Ascending aorta (tissue), 2 donors: ENCODE data around the gene TMEM255B. TPM values are rescaled to one million over a fixed set of nuclear protein-coding genes. Genes with fewer than 3 reads are reported as not detected.

Source experiments
- DNase-seq, 2 donors: peaks; one replicate each; pipeline ENCODE4 v3.0.0-alpha.2; 2019; ENCODE audit warnings: low spot score in 2 of 2
- H3K27ac ChIP-seq, 2 donors: fragments of 200-600 bp; sonication (generic); one replicate each; pipeline ENCODE4 v1.5.1; 2016 to 2017; ENCODE audit warnings: mild to moderate bottlenecking in 1 of 2
- H3K27me3 ChIP-seq: fragments of 200-600 bp; sonication (generic); one replicate; pipeline ENCODE4 v1.5.1; 2017
- H3K36me3 ChIP-seq, 2 donors: fragments of 200-600 bp; sonication (generic); one replicate each; pipeline ENCODE4 v1.5.1; 2016
- H3K4me1 ChIP-seq, 2 donors: fragments of 200-600 bp; sonication (generic); one replicate each; pipeline ENCODE4 v1.5.1; 2016 to 2017; ENCODE audit warnings: mild to moderate bottlenecking in 1 of 2
- H3K4me3 ChIP-seq, 2 donors: fragments of 200-600 bp; sonication (generic); one replicate each; pipeline ENCODE4 v1.5.1; 2016 to 2017; ENCODE audit warnings: mild to moderate bottlenecking in 1 of 2
- H3K9me3 ChIP-seq, 2 donors: fragments of 200-600 bp; sonication (generic); one replicate each; pipeline ENCODE4 v1.5.1; 2016
- intact Hi-C: fragments of 100-400 bp; cut with DNase I; formaldehyde crosslinking; loops from one replicate; pipeline ENCODE4 v1.15.1; 2023
- total RNA-seq: library from RNA; depleted of rRNA; stranded (reverse); fragments of >200 nt; gene quantifications from one replicate; pipeline ENCODE4 v1.1.0, GENCODE V29; 2016
- TF ChIP-seq, protein P1 (sequence below), 3 experiments: fragments of 200-600 bp in 2 of 3; fragments of 450-650 bp in 1 of 3; sonication (generic) in 2 of 3; IDR thresholded peaks; one replicate each; pipeline ENCODE4 v1.5.1; 2016 to 2019; ENCODE audit warnings: antibody characterized with exemption in 3 of 3, mild to moderate bottlenecking in 1 of 3, moderate library complexity in 1 of 3

Gene TMEM255B
- total RNA-seq, 1 donor from 2014 or later = 4.7 TPM

DNA sequence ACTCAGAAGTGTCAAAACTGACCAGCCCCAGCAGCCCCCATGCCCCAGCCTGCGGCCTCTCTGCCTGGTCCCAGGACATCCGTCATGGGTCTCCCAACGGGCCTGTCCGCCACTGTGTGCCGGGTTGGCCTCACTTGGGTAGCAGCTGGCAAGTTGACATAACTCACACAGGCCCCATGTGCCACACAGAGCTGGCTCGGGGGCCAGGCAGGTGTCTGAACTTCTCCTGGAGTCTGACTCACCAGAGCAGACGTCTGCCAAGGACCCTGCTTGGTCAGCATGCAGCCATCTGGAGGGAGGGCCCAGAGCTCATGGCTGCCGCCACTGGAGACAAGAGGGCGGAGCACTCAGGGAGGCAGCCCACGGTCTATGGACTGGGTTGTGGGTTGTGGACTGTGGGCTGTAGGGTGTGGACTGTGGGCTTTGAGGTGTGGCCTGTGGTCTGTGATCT, 32.0 kb upstream of the TMEM255B start:
- TF ChIP-seq, protein P1, sequence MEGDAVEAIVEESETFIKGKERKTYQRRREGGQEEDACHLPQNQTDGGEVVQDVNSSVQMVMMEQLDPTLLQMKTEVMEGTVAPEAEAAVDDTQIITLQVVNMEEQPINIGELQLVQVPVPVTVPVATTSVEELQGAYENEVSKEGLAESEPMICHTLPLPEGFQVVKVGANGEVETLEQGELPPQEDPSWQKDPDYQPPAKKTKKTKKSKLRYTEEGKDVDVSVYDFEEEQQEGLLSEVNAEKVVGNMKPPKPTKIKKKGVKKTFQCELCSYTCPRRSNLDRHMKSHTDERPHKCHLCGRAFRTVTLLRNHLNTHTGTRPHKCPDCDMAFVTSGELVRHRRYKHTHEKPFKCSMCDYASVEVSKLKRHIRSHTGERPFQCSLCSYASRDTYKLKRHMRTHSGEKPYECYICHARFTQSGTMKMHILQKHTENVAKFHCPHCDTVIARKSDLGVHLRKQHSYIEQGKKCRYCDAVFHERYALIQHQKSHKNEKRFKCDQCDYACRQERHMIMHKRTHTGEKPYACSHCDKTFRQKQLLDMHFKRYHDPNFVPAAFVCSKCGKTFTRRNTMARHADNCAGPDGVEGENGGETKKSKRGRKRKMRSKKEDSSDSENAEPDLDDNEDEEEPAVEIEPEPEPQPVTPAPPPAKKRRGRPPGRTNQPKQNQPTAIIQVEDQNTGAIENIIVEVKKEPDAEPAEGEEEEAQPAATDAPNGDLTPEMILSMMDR (IDR thresholded peaks at IDR 0.05) = no peak
- no peaks in the 10 kb centered on the region for H3K9me3 ChIP-seq
- H3K4me1 ChIP-seq = peaks cover 0 to 2% of the 10 kb centered on the region in 2 donors
- H3K4me3 ChIP-seq = peak overlapping the region in 1 of 2 donors; percentile 53
- DNase-seq = no peak
- H3K27ac ChIP-seq = peak overlapping the region in 1 of 2 donors; percentile 64
- intact Hi-C loops = no loop called here
- peaks cover 7% of the 10 kb centered on the region for H3K27me3 ChIP-seq
- H3K36me3 ChIP-seq = no peaks in the 10 kb centered on the region

DNA sequence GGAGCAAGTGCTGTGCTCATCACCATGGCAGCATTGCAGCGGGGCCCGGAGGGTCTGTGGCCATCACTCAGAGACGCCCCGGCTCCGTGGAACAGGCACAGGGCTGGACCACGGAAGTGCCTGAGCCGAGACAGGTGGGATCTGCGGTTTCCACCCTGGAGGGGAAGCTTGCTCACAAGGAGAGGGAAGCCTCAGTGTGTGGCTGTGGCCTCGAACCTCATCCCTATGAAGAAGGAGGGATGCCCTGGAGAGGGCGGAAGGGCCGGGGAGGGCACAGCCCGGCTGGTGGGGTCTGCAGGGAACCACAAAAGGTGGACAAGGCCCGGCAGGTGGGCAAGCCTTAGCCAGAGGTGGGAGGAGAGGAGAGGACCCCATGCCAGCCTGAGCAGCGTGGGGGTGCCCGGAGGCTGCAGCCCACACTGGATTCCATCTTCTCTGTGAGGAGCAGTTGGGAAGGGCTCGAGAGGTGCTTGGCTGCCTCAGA, 30.4 kb upstream of the TMEM255B start:
- Histone ChIP-seq H3K4me1 (peaks cover 0 to 2% of the 10 kb centered on the region in 2 donors), H3K27me3 (peaks cover 7% of the 10 kb centered on the region), H3K27ac (no peak overlapping the region), H3K9me3 (no peaks in the 10 kb centered on the region), H3K4me3 (no peak overlapping the region), H3K36me3 (no peaks in the 10 kb centered on the region)
- TF ChIP-seq, protein P1 (IDR thresholded peaks at IDR 0.05) = no peak
- DNase-seq = no peak
- intact Hi-C loops = no loop called here

DNA sequence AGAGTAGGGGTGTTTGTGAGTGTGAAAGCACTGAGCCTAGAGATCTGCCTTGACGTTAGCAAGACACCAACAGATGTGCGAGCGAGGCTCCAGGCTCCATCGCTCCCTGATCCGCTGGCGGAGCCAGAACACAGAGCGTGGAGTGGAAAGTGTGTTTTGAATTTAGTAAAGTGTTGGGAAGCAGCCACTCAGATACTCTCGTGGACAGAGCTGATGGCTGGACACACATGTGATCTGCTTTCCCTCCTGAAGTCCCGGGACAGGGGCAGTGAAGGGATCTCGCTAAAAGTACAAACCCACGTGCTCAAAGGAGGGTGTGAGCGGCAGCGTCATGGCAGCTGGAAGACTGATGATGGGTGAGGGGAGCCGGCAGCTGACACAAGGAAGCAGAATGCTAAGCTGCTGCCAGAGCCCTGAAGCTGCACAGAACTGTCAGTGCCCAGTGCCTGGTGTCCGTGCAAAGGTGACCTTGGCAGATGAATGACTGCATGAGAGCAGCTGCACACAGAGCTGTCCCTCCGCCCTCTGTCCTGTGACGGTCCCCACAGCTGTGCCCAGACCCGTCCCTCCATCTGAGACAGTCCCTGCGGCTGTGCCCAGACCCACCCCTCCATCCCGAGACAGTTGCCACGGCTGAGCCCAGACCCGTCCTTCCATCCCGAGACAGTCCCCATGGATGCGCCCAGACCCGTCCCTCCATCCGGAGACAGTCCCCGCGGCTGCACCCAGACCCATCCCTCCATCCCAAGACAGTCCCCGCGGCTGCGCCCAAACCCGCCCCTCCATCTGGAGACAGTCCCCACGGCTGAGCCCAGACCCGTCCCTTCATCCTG, 29.6 kb upstream of the TMEM255B start:
- TF ChIP-seq, protein P1 (IDR thresholded peaks at IDR 0.05) = no peak
- H3K9me3 ChIP-seq = no peaks in the 10 kb centered on the region
- peaks cover 7% of the 10 kb centered on the region for H3K27me3 ChIP-seq
- DNase-seq = no peak
- no peaks in the 10 kb centered on the region for H3K36me3 ChIP-seq
- intact Hi-C loops = no loop called here
- no peak overlapping the region for H3K27ac ChIP-seq
- H3K4me1 ChIP-seq = peaks cover 0 to 2% of the 10 kb centered on the region in 2 donors
- H3K4me3 ChIP-seq = no peak overlapping the region

DNA sequence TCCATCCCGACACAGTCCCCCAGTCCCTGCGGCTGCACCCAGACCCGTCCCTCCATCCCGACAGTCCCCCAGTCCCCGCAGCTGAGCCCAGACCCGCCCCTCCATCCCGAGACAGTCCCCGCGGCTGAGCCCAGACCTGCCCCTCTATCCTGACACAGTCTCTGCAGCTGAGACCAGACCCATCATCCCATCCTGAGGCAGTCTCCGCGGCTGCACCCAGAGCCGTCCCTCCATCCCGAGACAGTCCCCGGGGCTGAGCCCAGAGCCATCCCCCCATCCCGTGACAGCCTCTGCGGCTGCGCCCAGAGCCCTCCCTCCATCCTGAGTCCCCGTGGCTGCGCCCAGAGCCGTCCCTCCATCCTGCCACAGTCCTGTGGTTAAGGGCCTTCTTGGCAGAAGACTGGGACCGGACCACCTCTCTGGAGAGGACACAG, 28.8 kb upstream of the TMEM255B start:
- no peak for DNase-seq

DNA sequence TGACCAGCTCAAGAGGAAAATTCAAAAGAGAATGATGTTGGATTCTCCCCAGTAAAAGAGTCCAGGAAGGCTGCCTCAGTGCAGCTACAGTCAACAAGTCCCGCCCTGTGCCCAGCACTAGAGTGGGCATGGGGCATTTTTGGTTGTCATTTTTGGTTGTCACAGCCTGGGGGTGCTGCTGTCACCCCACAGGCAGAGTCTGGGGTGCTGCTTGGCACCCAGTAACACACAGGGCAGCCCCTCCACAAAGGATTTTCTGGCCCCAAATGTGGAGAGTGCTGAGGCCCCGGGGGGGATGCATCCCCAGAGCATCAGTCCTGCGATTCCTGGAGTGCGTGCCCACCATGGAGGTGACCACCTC, 28.2 kb upstream of the TMEM255B start:
- no peak overlapping the region for H3K27ac ChIP-seq
- TF ChIP-seq, protein P1 (IDR thresholded peaks at IDR 0.05) = no peak
- no peak for DNase-seq
- intact Hi-C loops = no loop called here
- H3K4me3 ChIP-seq = no peak overlapping the region
- H3K36me3 ChIP-seq = no peaks in the 10 kb centered on the region
- H3K9me3 ChIP-seq = no peaks in the 10 kb centered on the region
- no peaks in the 10 kb centered on the region for H3K4me1 ChIP-seq
- peaks cover 7% of the 10 kb centered on the region for H3K27me3 ChIP-seq

More for the DNA sequence above, 28.8 kb upstream of the TMEM255B start:
- no peaks in the 10 kb centered on the region for H3K36me3 ChIP-seq
- no peaks in the 10 kb centered on the region for H3K9me3 ChIP-seq
- TF ChIP-seq, protein P1 (IDR thresholded peaks at IDR 0.05) = no peak
- no peak overlapping the region for H3K27ac ChIP-seq
- H3K27me3 ChIP-seq = peaks cover 7% of the 10 kb centered on the region
- no peak overlapping the region for H3K4me3 ChIP-seq
- no peaks in the 10 kb centered on the region for H3K4me1 ChIP-seq
- intact Hi-C loops = no loop called here
